CD4-positive, alpha-beta T cell treated with Interleukin-17A for 1 hour (primary cell): ENCODE data around the gene SYNDIG1.
"Not testable (repeated sequence)": the region's sequence is repeated elsewhere in the genome, so short reads cannot be mapped to it uniquely, and the experiment has no call there.

Source experiments
- DNase-seq: peaks from one replicate; pipeline ENCODE4 v3.0.0-alpha.2; 2020

SYNDIG1 gene

GRCh38 chr20:24493661-24494459 is 24.4 kb downstream of the SYNDIG1 start:
- no peak for DNase-seq

- DNase-seq = no peak
Measured at GRCh38 chr20:24494460-24494920, 25.1 kb downstream of the SYNDIG1 start.

DNA sequence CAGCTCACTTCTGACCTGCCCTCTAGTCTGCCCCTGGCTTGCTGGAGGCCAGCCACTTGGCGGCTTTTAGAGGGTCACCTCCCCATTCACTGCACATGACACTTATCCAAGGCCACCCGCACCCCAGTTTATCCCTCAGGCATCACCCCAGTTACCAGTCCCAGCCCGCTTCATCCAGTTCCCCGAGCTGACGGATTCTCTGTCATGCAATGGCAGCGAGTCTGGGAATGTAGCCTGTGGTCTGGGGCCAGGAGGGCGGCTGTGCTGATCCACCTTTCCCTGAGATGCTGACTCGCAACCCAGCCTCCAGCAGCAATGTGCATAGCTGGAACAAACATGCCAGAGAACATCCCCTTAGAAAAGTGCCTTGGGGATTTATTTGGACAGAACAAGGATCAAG is 25.8 kb downstream of the SYNDIG1 start:
- DNase-seq = no peak

- DNase-seq = no peak
Measured at GRCh38 chr20:24497851-24498250, 28.4 kb downstream of the SYNDIG1 start.

- no peak for DNase-seq
Measured at GRCh38 chr20:24498641-24499040, 29.2 kb downstream of the SYNDIG1 start.

DNA sequence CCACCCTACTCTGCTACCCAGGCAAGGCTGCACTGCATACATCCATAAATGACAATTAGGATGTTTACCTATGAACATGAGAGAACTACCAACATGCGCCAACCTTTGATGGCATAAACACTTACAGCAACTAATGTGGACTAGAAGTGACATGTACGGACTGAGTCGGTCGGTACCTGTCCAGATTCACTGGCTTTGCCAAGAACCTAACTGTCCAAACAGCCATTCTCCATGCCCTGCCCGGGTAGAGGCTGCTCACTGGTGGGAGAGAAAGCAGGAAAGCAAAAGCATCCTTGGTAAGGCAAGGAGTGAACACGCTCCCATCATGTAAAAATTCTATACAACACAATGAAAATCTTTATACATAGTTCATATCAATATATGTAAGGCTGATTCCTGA is 30.0 kb downstream of the SYNDIG1 start:
- DNase-seq = no peak

DNA sequence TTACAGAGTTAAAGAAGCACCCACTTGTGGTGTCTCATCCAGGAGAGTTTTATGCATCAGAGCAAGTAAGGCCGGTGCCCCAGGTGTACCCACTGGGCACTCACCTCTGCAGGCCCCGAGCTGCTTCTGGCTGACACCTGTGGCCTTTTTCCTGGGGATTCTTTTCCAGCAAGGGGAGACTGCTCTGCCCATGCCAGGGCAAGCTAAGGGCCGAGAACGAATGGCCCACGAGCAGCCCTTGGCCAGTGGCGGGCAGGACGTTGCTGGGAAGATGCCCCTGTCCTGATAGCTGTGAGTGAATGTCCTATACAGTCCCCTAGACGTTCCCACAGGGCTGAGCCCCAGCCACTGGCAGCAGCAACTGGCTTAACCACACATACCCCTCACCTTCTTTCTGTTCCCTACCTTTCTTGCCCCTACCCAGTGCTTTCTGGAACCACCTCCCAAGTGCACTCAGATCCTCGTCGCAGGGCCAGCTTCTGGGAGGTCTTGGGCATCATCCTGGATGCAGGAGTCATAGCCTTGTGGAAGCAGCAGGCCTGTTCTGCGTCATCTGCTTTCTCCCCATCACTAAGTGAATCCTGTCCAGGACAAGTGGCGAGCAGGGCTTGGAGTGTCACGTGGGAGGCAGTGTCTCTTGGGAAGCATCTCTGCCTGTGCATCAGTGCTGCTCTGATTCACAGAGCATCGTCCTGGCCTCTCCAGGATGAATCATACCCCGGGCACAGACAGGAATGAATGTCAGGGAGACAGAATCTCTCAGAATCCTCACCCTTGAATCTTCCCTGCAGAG is 32.5 kb downstream of the SYNDIG1 start:
- DNase-seq = no peak

GRCh38 chr20:24502661-24503060 is 33.2 kb downstream of the SYNDIG1 start:
- DNase-seq = no peak

DNA sequence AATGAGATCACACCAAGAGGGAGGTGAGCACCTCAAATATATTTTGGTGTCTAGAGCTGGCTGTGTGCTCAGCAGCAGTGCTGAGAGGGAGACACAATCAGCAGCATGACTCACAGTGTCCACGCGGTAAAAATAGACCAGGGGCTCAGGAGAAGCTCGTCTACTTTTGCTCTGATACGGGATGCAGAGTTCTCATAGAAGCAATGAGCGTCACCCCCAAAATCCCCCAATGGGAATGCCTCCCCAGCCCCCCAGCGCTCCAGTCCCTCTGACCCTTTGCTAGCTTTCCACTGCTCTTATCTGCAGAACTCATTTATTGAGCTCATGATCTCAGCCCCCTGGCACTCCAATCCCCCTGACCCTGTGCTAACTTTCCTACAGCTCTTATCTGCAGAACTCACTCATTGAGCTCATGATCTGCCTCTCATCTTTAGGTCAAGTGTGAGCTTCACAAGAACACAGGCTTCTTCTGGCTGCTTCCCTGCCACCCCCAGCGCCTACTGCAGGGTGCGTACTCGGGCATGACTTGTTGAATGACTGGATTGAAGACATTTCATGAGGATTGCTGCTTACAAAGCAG is 34.0 kb downstream of the SYNDIG1 start:
- no peak for DNase-seq

DNA sequence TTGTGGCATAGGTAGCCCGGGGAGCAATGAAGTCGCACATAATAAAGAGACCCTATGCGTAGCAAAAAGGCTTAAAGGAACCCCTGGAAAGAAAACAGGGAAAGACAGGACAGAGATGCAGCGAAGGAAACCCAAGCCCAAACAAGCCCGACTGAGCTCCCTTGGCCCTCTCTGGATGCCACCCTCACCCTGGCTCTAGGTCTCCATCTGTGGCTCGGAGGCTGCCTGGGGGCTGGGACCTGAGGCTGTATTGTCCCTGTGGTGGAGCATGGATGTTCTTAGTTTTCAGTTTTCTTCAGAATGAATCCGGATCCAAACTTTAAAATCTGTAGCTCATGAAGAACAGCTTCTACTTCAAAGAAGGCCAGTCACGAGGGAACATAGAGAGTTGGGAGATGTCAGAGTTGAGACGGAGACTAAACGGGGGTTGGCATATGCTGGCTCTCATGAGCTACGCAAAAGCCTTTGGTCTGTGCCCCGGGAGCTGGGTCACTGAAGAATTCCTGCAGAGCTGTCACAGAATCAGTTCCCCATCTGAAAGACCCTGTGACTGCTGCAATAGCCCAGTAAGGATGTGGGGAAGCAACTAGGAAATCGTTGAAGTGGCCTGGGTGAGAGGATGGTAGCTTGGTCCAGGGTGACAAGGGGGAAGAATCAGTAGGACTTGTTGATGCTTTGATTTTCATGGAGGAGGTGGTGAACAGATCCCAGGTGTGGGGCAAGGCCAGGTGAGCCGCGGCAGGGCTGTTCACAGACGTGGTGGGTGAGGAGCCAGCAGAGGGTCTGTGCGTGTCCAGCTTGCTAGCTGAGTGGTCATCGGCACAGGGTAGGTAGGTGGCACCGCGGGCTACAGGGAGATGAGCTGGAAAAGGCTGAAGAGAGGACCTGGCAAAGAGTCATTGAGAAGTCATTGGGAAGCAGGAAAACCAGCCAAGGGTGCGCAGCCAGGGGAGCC is 35.2 kb downstream of the SYNDIG1 start:
- no peak for DNase-seq

- DNase-seq = no peak
Measured at GRCh38 chr20:24506146-24506545, 36.7 kb downstream of the SYNDIG1 start.

- DNase-seq = no peak
Measured at GRCh38 chr20:24506696-24507095, 37.3 kb downstream of the SYNDIG1 start.

GRCh38 chr20:24507182-24507853 is 37.9 kb downstream of the SYNDIG1 start:
- DNase-seq = no peak

- DNase-seq = not testable (repeated sequence)
Measured at GRCh38 chr20:24512441-24512840, 43.0 kb downstream of the SYNDIG1 start.

DNA sequence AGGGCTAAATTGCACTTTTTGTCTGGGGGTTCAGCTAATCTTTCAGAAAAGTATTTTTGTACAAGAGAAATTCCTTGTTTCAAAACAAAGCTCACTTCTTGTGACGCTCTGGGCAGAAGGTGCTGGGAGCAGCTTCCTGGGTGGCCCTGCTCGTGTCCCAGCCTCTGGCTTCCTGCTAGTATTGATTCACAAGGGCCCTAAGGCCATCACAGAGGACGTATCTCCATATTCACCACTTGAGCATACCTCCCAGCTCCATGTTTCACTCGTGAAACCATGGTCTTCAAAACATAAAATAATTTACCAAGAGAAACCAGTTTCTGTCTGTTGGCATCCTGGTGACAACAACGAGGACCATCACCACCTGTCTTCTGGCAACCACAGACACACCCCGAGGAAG is 49.1 kb downstream of the SYNDIG1 start:
- no peak for DNase-seq

- no peak for DNase-seq
Measured at GRCh38 chr20:24519476-24519875, 50.0 kb downstream of the SYNDIG1 start.

- DNase-seq = no peak
Measured at GRCh38 chr20:24521032-24521431, 51.6 kb downstream of the SYNDIG1 start.

DNA sequence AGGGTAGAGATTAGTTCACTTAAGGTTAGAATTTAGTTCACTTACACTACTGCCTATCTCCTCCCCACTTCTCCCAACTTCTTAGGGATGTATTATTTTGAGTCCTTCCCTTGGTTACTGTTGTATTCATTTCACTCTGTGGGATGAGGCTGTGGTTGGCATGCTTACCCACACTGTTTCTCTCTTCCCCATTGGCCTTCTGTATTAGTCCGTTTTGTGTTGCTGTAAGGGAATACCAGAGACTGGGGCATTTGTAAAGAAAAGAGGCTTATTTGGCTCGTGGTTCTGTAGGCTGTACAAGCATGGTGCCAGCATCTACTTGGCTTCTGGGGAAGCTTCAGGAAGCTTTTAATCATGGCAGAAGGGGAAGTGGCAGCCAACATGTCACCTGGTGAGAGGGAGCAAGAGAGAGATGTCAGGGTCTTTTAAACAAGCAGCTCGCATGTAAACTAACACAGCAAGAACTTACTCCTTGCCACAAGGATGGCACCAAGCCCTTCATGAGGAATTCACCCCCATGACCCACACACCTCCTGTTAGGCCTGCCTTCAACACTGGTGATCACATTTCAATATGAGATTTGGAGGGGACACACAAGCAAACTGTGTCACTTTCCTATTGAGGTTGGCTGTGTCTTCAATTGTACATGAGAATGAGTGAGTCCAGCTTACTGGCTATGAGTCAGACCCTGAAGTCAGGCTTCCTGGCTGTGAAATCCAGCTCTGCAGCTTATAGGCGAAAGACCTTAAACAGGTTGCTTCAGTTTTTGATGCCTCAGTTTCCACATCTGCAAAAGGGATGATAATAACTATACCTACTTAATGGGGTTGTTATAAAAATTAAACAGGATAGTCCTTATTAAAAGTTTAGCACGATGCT is 53.3 kb downstream of the SYNDIG1 start:
- no peak for DNase-seq

DNA sequence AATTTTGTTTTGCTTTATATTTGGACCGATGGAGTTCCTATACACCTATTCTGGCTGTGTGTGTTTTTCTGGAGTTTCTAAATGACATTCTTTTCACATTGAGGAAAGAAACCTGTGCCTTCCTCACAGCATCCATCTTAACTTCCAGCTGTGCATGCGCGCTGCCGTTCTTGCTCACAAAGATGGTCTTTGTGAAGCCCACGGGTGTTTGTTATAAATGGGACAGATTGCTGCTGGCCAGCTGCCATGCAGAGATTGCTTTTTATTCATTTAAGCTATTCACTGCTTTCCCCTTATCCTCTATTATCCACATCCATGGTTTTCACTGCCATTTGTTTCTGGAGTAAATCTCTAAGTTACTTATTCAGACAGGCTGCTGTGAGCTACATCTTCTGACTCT is 54.2 kb downstream of the SYNDIG1 start:
- DNase-seq = no peak

DNA sequence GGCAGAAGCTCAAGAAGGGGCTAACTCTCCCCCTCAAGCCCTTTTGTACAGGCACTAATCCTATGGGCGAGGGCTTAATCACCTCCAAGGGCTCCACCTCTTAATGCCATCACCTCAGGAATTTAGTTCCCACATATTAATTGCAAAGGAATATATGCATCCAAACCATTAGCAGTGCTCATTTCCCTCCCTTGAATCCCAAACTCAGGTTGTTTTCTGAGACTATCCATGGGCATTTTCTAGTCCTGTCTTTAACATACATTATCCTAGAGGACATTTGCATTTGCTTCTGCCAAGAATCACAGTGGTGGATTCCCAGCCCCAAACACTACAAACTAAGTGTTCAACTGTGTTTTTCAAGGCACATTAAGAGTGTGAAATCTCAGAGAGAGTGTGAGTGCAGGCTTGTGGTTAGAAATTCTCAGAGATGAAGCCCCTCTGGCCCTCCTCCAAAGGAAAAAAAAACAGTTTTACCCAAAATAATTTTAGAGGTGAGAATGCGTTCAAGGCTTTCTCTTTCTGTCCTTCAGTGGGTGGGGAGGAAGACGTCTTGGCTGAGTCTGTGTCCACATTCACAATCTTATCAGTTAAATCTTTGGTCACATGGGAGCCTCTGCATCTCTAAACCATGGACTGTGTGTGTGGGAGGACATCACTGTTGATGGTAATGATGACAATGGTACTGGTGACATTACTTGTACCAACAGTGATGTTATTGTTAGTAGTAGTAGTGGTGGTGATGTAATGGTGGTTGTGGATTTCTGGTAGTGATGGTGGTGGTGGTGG is 59.3 kb downstream of the SYNDIG1 start:
- no peak for DNase-seq
